Fibroblast of lung (primary cell): ENCODE results near the gene METTL23. TPM values are rescaled to one million over a fixed set of nuclear protein-coding genes. Genes with fewer than 3 reads are reported as not detected.
"Not testable (repeated sequence)": the region's sequence is repeated elsewhere in the genome, so short reads cannot be mapped to it uniquely, and the experiment has no call there.

ENCODE experiments used
- DNase-seq, 2 donors: peaks; one replicate each; pipeline versions ENCODE4 v3.0.0 to v3.0.0-alpha.2; 2010; ENCODE audit warnings: low read depth in 2 of 2
- H2AFZ ChIP-seq: 2 replicates; pipeline ENCODE4 v1.5.1; 2012; ENCODE audit warnings: low read length, control low read depth, inconsistent platforms
- H3K27ac ChIP-seq: 2 replicates; pipeline ENCODE4 v1.5.1; 2011; ENCODE audit warnings: low read length, control low read depth; ENCODE audit not compliant: insufficient read depth
- H3K27me3 ChIP-seq: 2 replicates; pipeline ENCODE4 v1.5.1; 2011; ENCODE audit warnings: mild to moderate bottlenecking, low read length; ENCODE audit not compliant: control insufficient read depth, insufficient read depth
- H3K36me3 ChIP-seq: 2 replicates; pipeline ENCODE4 v1.5.1; 2011; ENCODE audit warnings: low read length; ENCODE audit not compliant: control insufficient read depth, insufficient read depth
- H3K4me1 ChIP-seq: 2 replicates; pipeline ENCODE4 v1.5.1; 2011; ENCODE audit warnings: low read length; ENCODE audit not compliant: control insufficient read depth, insufficient read depth; ENCODE audit errors: extremely low read depth
- H3K4me2 ChIP-seq: 2 replicates; pipeline ENCODE4 v1.5.1; 2011; ENCODE audit warnings: low read length, control low read depth; ENCODE audit not compliant: insufficient read depth; ENCODE audit errors: extremely low read depth
- H3K4me3 ChIP-seq, 4 experiments: fragments of 200-600 bp in 1 of 4; sonication (generic) in 1 of 4; replicated peaks in 1 of 4; 2 replicates each; pipeline ENCODE4 v1.5.1; 2011 to 2016; ENCODE audit warnings: low read length in 4 of 4, low read depth in 3 of 4, mild to moderate bottlenecking in 3 of 4, control low read depth in 2 of 4, inconsistent platforms in 1 of 4, mixed read lengths in 1 of 4; ENCODE audit not compliant: insufficient read depth in 1 of 4; ENCODE audit errors: control extremely low read depth in 1 of 4
- H3K79me2 ChIP-seq: 2 replicates; pipeline ENCODE4 v1.5.1; 2012; ENCODE audit warnings: mild to moderate bottlenecking, low read length, inconsistent platforms; ENCODE audit not compliant: control insufficient read depth, insufficient read depth
- H3K9ac ChIP-seq: 2 replicates; pipeline ENCODE4 v1.5.1; 2011; ENCODE audit warnings: mild to moderate bottlenecking, low read length, control low read depth; ENCODE audit not compliant: insufficient read depth
- H3K9me3 ChIP-seq: 2 replicates; pipeline ENCODE4 v1.5.1; 2012; ENCODE audit warnings: low read depth, low read length; ENCODE audit not compliant: control insufficient read depth, insufficient read depth
- H4K20me1 ChIP-seq: 2 replicates; pipeline ENCODE4 v1.5.1; 2011; ENCODE audit warnings: low read length; ENCODE audit not compliant: control insufficient read depth, insufficient read depth; ENCODE audit errors: extremely low read depth
- CTCF ChIP-seq, 2 donors: IDR thresholded peaks in 1 of 2; conservative IDR thresholded peaks in 1 of 2; 1 replicate in 1 of 2; 2 replicates in 1 of 2; pipeline ENCODE4 v1.5.1; 2011 to 2012; ENCODE audit warnings: low read length in 2 of 2, control low read depth in 1 of 2, inconsistent platforms in 1 of 2, low read depth in 1 of 2, mild to moderate bottlenecking in 1 of 2
- EZH2 ChIP-seq: IDR thresholded peaks from 2 replicates; pipeline ENCODE4 v1.5.1; 2012; ENCODE audit warnings: low read length, control low read depth, mild to moderate bottlenecking; ENCODE audit errors: missing control alignments
- polyA plus RNA-seq, 2 donors: library from polyadenylated mRNA; depleted of rRNA in 1 of 2; stranded (reverse) in 1 of 2; unstranded in 1 of 2; fragments of >200 nt; gene quantifications; 2 replicates each; pipeline ENCODE4 v1.2.1, GENCODE V29; 2011 to 2012; ENCODE audit warnings: missing spikeins in 1 of 2
- total RNA-seq: library from RNA; depleted of rRNA; stranded (reverse); fragments of >200 nt; gene quantifications from 2 replicates; pipeline ENCODE4 v1.2.1, GENCODE V29; 2014

Gene METTL23
- total and polyA plus RNA-seq, 2 donors (not counting 1 experiment from before 2014, with no cell fraction given): 26.4 to 35.1 TPM

DNA sequence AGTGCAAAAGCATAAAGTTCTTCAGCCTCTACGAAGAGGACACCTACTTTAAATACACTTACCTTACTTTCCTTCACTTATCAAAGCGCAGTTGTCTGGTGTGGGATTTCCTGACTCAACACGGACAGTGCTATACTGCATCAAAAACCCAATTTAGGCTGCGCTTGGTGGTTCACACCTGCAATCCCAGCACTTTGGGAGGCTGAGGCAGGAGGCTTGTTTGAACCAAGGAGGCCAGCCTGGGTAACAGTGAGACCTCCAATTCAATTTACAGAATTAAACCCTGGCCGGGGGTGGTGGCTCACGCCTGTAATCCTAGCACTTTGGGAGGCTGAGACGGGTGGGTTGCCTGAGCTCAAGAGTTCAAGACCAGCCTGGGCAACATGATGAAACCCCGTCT is 4.4 kb upstream of the METTL23 start:
- H3K9me3 ChIP-seq: no peaks in the 10 kb centered on the region
- no peak overlapping the region for H3K27ac ChIP-seq
- H4K20me1 ChIP-seq: no peaks in the 10 kb centered on the region
- H3K4me1 ChIP-seq: no peaks in the 10 kb centered on the region
- H3K36me3 ChIP-seq: peaks cover 16% of the 10 kb centered on the region
- H2AFZ ChIP-seq: no peak overlapping the region
- H3K79me2 ChIP-seq: peaks cover 39% of the 10 kb centered on the region
- no peak overlapping the region for H3K4me3 ChIP-seq
- no peaks in the 10 kb centered on the region for H3K27me3 ChIP-seq
- DNase-seq: no peak
- no peak overlapping the region for H3K9ac ChIP-seq
- H3K4me2 ChIP-seq: no peak overlapping the region
- TF ChIP-seq EZH2 (no peak), CTCF (conservative IDR thresholded peaks at IDR 0.05 in 1 of 2, IDR thresholded peaks at IDR 0.05 in 1 of 2; ENCODE audit: low read depth in 1 of 2, low read length in 2 of 2) (no peak)

- not testable (repeated sequence) for H4K20me1 ChIP-seq, H3K27me3 ChIP-seq, H3K4me3 ChIP-seq, H3K4me1 ChIP-seq, H3K9ac ChIP-seq, DNase-seq, H3K9me3 ChIP-seq, H3K27ac ChIP-seq, H3K4me2 ChIP-seq, H2AFZ ChIP-seq
- peaks cover 16% of the 10 kb centered on the region for H3K36me3 ChIP-seq
- H3K79me2 ChIP-seq: peaks cover 46% of the 10 kb centered on the region
Measured at GRCh38 chr17:76722977-76723376, 3.7 kb upstream of the METTL23 start.

DNA sequence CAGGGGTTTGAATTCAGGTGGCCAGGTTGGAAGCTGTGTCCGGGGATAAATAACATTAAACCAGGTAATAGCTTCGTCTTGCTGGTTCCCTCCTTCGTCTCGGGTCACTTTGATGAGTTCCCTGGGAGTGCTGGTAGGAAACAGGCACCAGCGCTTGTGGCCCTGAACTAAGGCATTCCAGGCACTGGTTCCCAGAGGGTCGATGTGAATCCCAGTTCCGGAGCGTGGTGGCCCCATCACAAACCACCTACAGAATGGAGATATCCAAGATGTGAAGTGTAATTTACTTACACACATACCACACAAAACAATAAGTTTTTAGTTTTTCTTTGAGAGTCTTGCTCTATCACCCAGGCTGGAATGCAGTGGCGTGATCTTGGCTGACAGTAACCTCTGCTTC is 2.8 kb upstream of the METTL23 start:
- Histone ChIP-seq H3K9me3 (no peaks in the 10 kb centered on the region), H3K4me3 (no peak overlapping the region), H3K79me2 (peaks cover 51% of the 10 kb centered on the region), H3K27ac (no peak overlapping the region), H3K4me1 (no peaks in the 10 kb centered on the region), H3K4me2 (no peak overlapping the region), H2AFZ (no peak overlapping the region), H4K20me1 (no peaks in the 10 kb centered on the region), H3K9ac (no peak overlapping the region), H3K27me3 (no peaks in the 10 kb centered on the region), H3K36me3 (peaks cover 15% of the 10 kb centered on the region)
- TF ChIP-seq EZH2 (no peak), CTCF (conservative IDR thresholded peaks at IDR 0.05 in 1 of 2, IDR thresholded peaks at IDR 0.05 in 1 of 2; ENCODE audit: low read depth in 1 of 2, low read length in 2 of 2) (no peak)
- DNase-seq: no peak
